GM12878 (cell line): ENCODE measurements around the gene WASF1. TPM values are rescaled to one million over a fixed set of nuclear protein-coding genes. Genes with fewer than 3 reads are reported as not detected.

Source experiments
- ATAC-seq: fragments of 200-7000 bp; cut with Tn5 transposase; 3 replicates; pipeline ENCODE4 v1.9.1; 2020; ENCODE audit warnings: mild to moderate bottlenecking, moderate library complexity
- BruUV-seq: library from RNA; stranded (reverse); fragments of 400-500 nt; replicated peaks from 2 replicates; lab custom pipeline; 2021; lab: Mats Ljungman, UMichigan
- CTCF ChIA-PET: fragments of 300-600 bp; sonication (Branson Sonifier 250); formaldehyde crosslinking; extraction: SDS; loops from one replicate; lab custom pipeline; 2021; ENCODE audit warnings: inconsistent platforms; lab: Yijun Ruan, JAX
- POLR2A ChIA-PET: fragments of 350-600 bp; formaldehyde crosslinking; extraction: SDS; loops from one replicate; lab custom pipeline; 2021; ENCODE audit warnings: inconsistent platforms; lab: Charles Lee
- RAD21 ChIA-PET: fragments of 300-600 bp; sonication (Branson Sonifier 250); formaldehyde crosslinking; loops from one replicate; lab custom pipeline; 2023; ENCODE audit warnings: antibody characterized with exemption; ENCODE audit not compliant: unreplicated experiment; lab: Charles Lee
- SMC1A ChIA-PET: fragments of 300-600 bp; sonication (Branson Sonifier 250); formaldehyde crosslinking; loops from one replicate; lab custom pipeline; 2023; ENCODE audit not compliant: unreplicated experiment, uncharacterized antibody; lab: Charles Lee
- DNase-seq: peaks from one replicate; pipeline ENCODE4 v3.0.0-alpha.2; 2011; ENCODE audit warnings: low read depth, low spot score
- FAIRE-seq: peaks from 3 replicates; lab custom pipeline; 2011; peaks lifted over from hg19 to GRCh38; lab: Jason Lieb, UNC
- H2AFZ ChIP-seq: 2 replicates; pipeline ENCODE4 v1.6.0; 2011; ENCODE audit warnings: low read depth, low read length, control low read depth; ENCODE audit not compliant: control insufficient read depth
- H3K27ac ChIP-seq: 2 replicates; pipeline ENCODE4 v1.5.1; 2011; ENCODE audit warnings: control low read depth; ENCODE audit not compliant: control insufficient read depth, insufficient read depth
- H3K27me3 ChIP-seq, 2 experiments: replicated peaks in 1 of 2; 2 replicates each; pipeline versions ENCODE4 v1.6.0 to v1.6.1; 2011; ENCODE audit warnings: low read length in 1 of 2; ENCODE audit not compliant: control insufficient read depth in 2 of 2, insufficient read depth in 2 of 2
- H3K36me3 ChIP-seq, 2 experiments: 2 replicates each; pipeline ENCODE4 v1.5.1; 2011; ENCODE audit warnings: low read length in 1 of 2; ENCODE audit not compliant: control insufficient read depth in 2 of 2, insufficient read depth in 2 of 2
- H3K4me1 ChIP-seq: 2 replicates; pipeline ENCODE4 v1.6.1; 2011; ENCODE audit warnings: mild to moderate bottlenecking, low read length, moderate library complexity, mixed read lengths; ENCODE audit not compliant: control insufficient read depth, insufficient read depth
- H3K4me2 ChIP-seq: 2 replicates; pipeline ENCODE4 v1.6.0; 2011; ENCODE audit warnings: control low read depth; ENCODE audit not compliant: control insufficient read depth, insufficient read depth
- H3K4me3 ChIP-seq: fragments of 200-600 bp; sonication (generic); 2 replicates; pipeline ENCODE4 v1.5.1; 2016
- H3K79me2 ChIP-seq: 2 replicates; pipeline ENCODE4 v1.6.0; 2011; ENCODE audit warnings: low read length; ENCODE audit not compliant: control insufficient read depth, insufficient read depth
- H3K9ac ChIP-seq: 2 replicates; pipeline ENCODE4 v1.8.0; 2011; ENCODE audit warnings: low read length, control low read depth, mixed read lengths; ENCODE audit not compliant: control insufficient read depth, insufficient read depth
- H3K9me3 ChIP-seq: replicated peaks from 3 replicates; pipeline ENCODE4 v1.5.1; 2011; ENCODE audit warnings: mild to moderate bottlenecking, low read length; ENCODE audit not compliant: control insufficient read depth, insufficient read depth
- H4K20me1 ChIP-seq: 2 replicates; pipeline ENCODE4 v1.6.0; 2011; ENCODE audit not compliant: control insufficient read depth, insufficient read depth
- EED ChIP-seq: sonication (generic); IDR thresholded peaks from 2 replicates; pipeline ENCODE4 v1.6.1; 2016; ENCODE audit warnings: antibody characterized with exemption, low read depth
- HDAC6 ChIP-seq: fragments of 200-600 bp; sonication (generic); IDR thresholded peaks from one replicate; pipeline ENCODE4 v1.8.0; 2017; ENCODE audit warnings: antibody characterized with exemption; ENCODE audit not compliant: unreplicated experiment
- SP1 ChIP-seq: IDR thresholded peaks from one replicate; pipeline ENCODE4 v1.6.1; 2011; ENCODE audit warnings: low read depth, low read length
- STAT1 ChIP-seq: fragments of 450-650 bp; conservative IDR thresholded peaks from 2 replicates; pipeline ENCODE4 v1.6.1; 2014; ENCODE audit warnings: antibody characterized with exemption, mild to moderate bottlenecking
- TCF3 ChIP-seq: IDR thresholded peaks from 2 replicates; pipeline ENCODE4 v1.6.1; 2012; ENCODE audit warnings: low read depth, mild to moderate bottlenecking, low read length, borderline replicate concordance; ENCODE audit not compliant: insufficient read depth
- ZZZ3 ChIP-seq: IDR thresholded peaks from 2 replicates; pipeline ENCODE4 v1.6.1; 2011; ENCODE audit warnings: low read depth; ENCODE audit not compliant: control insufficient read depth, insufficient read length
- WGBS: methylation state at CpG from one replicate; pipeline ENCODE4 v1.1.6; 2016; ENCODE audit warnings: low lambda C conversion rate; ENCODE audit not compliant: insufficient replicate concordance, insufficient coverage; ENCODE audit errors: missing lambda C conversion rate; 5-methylcytosine and 5-hydroxymethylcytosine counted together
- in situ Hi-C: fragments of 300-500 bp; cut with MboI; formaldehyde crosslinking; loops from 9 replicates; pipeline ENCODE4 v1.14.3; 2018; ENCODE audit warnings: mixed read lengths
- intact Hi-C: fragments of 100-400 bp; cut with micrococcal nuclease; formaldehyde crosslinking; loops from one replicate; pipeline ENCODE4 v1.14.2; 2022; ENCODE audit not compliant: unreplicated experiment
- polyA plus RNA-seq, 11 experiments: library from polyadenylated mRNA; depleted of rRNA in 4 of 11; unstranded in 6 of 11; stranded (reverse) in 5 of 11; fragments of >200 nt; fragmentation: Nextera tagmentation in 4 of 11; fragmentation: Illumina TruSeq in 1 of 11; extraction: Ambion mirVana in 4 of 11; extraction: Trizol in 1 of 11; gene quantifications; 1 replicate in 1 of 11; 2 replicates in 10 of 11; pipeline versions ENCODE4 v1.2.1 to v1.2.3, GENCODE V29; 2011 to 2016; ENCODE audit warnings: inconsistent platforms in 2 of 11, missing spikeins in 2 of 11, low read depth in 1 of 11
- total RNA-seq, 4 experiments: library from RNA; depleted of rRNA in 3 of 4; stranded (reverse); fragments of >200 nt in 3 of 4; fragmentation: Illumina TruSeq in 1 of 4; extraction: Trizol in 1 of 4; gene quantifications; 2 replicates each; pipeline versions ENCODE4 v1.2.1 to v1.2.3, GENCODE V29; 2013 to 2021
- TF ChIP-seq, protein P1 (sequence below): fragments of 450-650 bp; IDR thresholded peaks from 2 replicates; pipeline ENCODE4 v1.6.1; 2017; ENCODE audit warnings: low read depth, mild to moderate bottlenecking, moderate library complexity
- TF ChIP-seq, protein P2 (sequence below): IDR thresholded peaks from 2 replicates; pipeline ENCODE4 v1.6.1; 2011; ENCODE audit warnings: low read depth, mild to moderate bottlenecking, low read length, moderate library complexity, borderline replicate concordance; ENCODE audit errors: extremely low read depth
- TF ChIP-seq, protein P3 (sequence below): fragments of 450-650 bp; formaldehyde crosslinking; IDR thresholded peaks from 2 replicates; pipeline ENCODE4 v1.5.0; 2022; ENCODE audit warnings: mild to moderate bottlenecking, missing genetic modification characterization

The WASF1 gene
- total and polyA plus RNA-seq, 10 of the 15 experiments (the other 5 are each of a cell fraction or from before 2014, with no cell fraction given), result 1.3 to 10.2 (median 4.5) TPM

DNA sequence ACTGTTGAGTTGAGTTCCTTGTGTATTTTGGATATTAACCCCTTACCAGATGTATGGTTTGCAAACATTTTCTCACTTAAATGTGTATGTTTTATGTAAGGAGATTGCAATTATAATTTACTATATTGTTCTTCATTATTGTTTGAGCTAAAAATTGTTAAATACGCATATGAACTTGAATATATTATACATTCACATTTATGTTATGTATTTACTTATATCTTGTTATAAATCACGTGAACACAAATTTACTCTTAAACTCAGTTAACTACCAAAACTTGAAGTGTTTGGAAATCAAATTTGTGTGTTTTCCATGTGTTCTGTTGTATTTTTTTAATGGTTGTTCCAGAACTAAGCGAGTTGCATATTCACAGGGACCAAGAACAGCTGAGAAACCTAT is 19.1 kb upstream of the WASF1 start:
- no peak for ATAC-seq
- Histone ChIP-seq H2AFZ (no peak overlapping the region), H3K27ac (no peak overlapping the region), H3K79me2 (peaks cover 1% of the 10 kb centered on the region), H3K4me2 (no peak overlapping the region), H3K9me3 (no peaks in the 10 kb centered on the region), H3K27me3 (no peaks in the 10 kb centered on the region), H4K20me1 (no peaks in the 10 kb centered on the region), H3K9ac (no peak overlapping the region), H3K4me1 (no peaks in the 10 kb centered on the region), H3K4me3 (no peak overlapping the region), H3K36me3 (no peaks in the 10 kb centered on the region; a peak in 1 of 4 replicates)
- ChIA-PET CTCF (interaction anchor here (0.8 to 1.3 kb wide), 6 partner anchors 10 to 832 kb away, joined by 3 to 4 read pairs (median 3); no protein-coding TSS in a partner anchor), POLR2A (interaction anchor here (0.7 to 1.4 kb wide), 2 partner anchors 17 to 49 kb away, joined by 3 to 4 read pairs; no protein-coding TSS in a partner anchor), RAD21 (interaction anchor here (0.9 kb wide), 1 partner anchor 10 kb away, joined by 3 read pairs; no protein-coding TSS in a partner anchor), SMC1A (interaction anchor here (1.2 to 1.9 kb wide), 4 partner anchors 10 to 16 kb away, joined by 3 to 8 read pairs (median 6); no protein-coding TSS in a partner anchor)
- TF ChIP-seq SP1 (no peak), HDAC6 (no peak), EED (no peak), STAT1 (no peak), ZZZ3 (no peak), TCF3 (no peak)
- TF ChIP-seq, protein P1, sequence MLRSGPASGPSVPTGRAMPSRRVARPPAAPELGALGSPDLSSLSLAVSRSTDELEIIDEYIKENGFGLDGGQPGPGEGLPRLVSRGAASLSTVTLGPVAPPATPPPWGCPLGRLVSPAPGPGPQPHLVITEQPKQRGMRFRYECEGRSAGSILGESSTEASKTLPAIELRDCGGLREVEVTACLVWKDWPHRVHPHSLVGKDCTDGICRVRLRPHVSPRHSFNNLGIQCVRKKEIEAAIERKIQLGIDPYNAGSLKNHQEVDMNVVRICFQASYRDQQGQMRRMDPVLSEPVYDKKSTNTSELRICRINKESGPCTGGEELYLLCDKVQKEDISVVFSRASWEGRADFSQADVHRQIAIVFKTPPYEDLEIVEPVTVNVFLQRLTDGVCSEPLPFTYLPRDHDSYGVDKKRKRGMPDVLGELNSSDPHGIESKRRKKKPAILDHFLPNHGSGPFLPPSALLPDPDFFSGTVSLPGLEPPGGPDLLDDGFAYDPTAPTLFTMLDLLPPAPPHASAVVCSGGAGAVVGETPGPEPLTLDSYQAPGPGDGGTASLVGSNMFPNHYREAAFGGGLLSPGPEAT, result no peak
- TF ChIP-seq, protein P2, sequence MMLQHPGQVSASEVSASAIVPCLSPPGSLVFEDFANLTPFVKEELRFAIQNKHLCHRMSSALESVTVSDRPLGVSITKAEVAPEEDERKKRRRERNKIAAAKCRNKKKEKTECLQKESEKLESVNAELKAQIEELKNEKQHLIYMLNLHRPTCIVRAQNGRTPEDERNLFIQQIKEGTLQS, result no peak
- TF ChIP-seq, protein P3, sequence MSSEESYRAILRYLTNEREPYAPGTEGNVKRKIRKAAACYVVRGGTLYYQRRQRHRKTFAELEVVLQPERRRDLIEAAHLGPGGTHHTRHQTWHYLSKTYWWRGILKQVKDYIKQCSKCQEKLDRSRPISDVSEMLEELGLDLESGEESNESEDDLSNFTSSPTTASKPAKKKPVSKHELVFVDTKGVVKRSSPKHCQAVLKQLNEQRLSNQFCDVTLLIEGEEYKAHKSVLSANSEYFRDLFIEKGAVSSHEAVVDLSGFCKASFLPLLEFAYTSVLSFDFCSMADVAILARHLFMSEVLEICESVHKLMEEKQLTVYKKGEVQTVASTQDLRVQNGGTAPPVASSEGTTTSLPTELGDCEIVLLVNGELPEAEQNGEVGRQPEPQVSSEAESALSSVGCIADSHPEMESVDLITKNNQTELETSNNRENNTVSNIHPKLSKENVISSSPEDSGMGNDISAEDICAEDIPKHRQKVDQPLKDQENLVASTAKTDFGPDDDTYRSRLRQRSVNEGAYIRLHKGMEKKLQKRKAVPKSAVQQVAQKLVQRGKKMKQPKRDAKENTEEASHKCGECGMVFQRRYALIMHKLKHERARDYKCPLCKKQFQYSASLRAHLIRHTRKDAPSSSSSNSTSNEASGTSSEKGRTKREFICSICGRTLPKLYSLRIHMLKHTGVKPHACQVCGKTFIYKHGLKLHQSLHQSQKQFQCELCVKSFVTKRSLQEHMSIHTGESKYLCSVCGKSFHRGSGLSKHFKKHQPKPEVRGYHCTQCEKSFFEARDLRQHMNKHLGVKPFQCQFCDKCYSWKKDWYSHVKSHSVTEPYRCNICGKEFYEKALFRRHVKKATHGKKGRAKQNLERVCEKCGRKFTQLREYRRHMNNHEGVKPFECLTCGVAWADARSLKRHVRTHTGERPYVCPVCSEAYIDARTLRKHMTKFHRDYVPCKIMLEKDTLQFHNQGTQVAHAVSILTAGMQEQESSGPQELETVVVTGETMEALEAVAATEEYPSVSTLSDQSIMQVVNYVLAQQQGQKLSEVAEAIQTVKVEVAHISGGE (CRISPR knock-in tag), result no peak
- BruUV-seq, result no TSS peak
- 98% methylated on average over 3 of the region's 3 CpGs for WGBS
- intact Hi-C loops, result no loop called here
- in situ Hi-C loops, result no loop called here
- no peak for FAIRE-seq
- DNase-seq, result no peak
